Gastroesophageal sphincter (tissue), 3 donors: ENCODE measurements around the gene KCNMA1.

ENCODE experiments used
- EP300 ChIP-seq: sonication (generic); formaldehyde crosslinking; IDR thresholded peaks from one replicate; pipeline ENCODE4 v1.6.1; 2017; ENCODE audit warnings: antibody characterized with exemption, mild to moderate bottlenecking
- POLR2AphosphoS5 ChIP-seq: sonication (generic); formaldehyde crosslinking; IDR thresholded peaks from one replicate; pipeline ENCODE4 v1.6.1; 2017; ENCODE audit warnings: antibody characterized with exemption
- TF ChIP-seq, protein P1 (sequence below), 4 experiments: fragments of 200-600 bp in 2 of 4; fragments of 450-650 bp in 2 of 4; sonication (generic) in 1 of 4; IDR thresholded peaks; one replicate each; pipeline ENCODE4 v1.5.1; 2017 to 2019; ENCODE audit warnings: antibody characterized with exemption in 4 of 4, mild to moderate bottlenecking in 2 of 4, moderate library complexity in 2 of 4

GRCh38 chr10:77679217-77679616 is 41.6 kb upstream of the KCNMA1 start:
- TF ChIP-seq, protein P1, sequence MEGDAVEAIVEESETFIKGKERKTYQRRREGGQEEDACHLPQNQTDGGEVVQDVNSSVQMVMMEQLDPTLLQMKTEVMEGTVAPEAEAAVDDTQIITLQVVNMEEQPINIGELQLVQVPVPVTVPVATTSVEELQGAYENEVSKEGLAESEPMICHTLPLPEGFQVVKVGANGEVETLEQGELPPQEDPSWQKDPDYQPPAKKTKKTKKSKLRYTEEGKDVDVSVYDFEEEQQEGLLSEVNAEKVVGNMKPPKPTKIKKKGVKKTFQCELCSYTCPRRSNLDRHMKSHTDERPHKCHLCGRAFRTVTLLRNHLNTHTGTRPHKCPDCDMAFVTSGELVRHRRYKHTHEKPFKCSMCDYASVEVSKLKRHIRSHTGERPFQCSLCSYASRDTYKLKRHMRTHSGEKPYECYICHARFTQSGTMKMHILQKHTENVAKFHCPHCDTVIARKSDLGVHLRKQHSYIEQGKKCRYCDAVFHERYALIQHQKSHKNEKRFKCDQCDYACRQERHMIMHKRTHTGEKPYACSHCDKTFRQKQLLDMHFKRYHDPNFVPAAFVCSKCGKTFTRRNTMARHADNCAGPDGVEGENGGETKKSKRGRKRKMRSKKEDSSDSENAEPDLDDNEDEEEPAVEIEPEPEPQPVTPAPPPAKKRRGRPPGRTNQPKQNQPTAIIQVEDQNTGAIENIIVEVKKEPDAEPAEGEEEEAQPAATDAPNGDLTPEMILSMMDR (IDR thresholded peaks at IDR 0.05): no peak
- no peak for TF ChIP-seq EP300
- no peak for TF ChIP-seq POLR2AphosphoS5
